A673 (cell line): Measurements from ENCODE around the gene GBA2.

ENCODE experiments used
- CTCF ChIP-seq: fragments of 300-800, 200-600 bp; sonication (generic); conservative IDR thresholded peaks from 2 replicates; pipeline ENCODE4 v1.5.1; 2017; ENCODE audit warnings: low read depth, mild to moderate bottlenecking, antibody characterized with exemption, low read length, moderate library complexity, mixed read lengths
- EZH2 ChIP-seq: fragments of 200-600 bp; sonication (generic); IDR thresholded peaks from 2 replicates; pipeline ENCODE4 v1.6.1; 2017; ENCODE audit warnings: borderline replicate concordance, low read depth, mild to moderate bottlenecking, mixed read lengths, antibody characterized with exemption, low read length; ENCODE audit not compliant: poor library complexity, severe bottlenecking

DNA sequence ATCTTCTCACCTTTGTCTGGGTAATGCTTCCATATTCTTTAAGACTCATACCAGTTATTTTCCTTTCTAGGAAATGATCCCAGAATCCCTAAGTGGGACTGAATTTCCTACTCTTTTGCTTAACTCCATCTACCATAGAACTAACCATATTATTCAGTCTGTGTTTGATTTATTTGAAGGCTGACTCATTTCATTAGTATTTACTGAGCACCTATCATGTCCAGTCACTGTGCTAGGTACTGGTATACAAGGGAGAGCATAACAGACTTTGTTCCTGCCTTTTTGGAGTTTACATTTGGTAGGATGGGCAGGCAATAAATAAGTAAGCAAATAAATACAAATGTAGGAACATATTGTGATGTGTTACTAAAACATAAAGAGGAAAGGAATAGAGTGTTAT lies 46.7 kb upstream of the GBA2 start:
- TF ChIP-seq CTCF (no peak), EZH2 (no peak)
